GM21447 (cell line): ENCODE measurements around the gene ZNF91.
"Not testable (repeated sequence)": the region's sequence is repeated elsewhere in the genome, so short reads cannot be mapped to it uniquely, and the experiment has no call there.

Source experiments
- ATAC-seq: cut with Tn5 transposase; IDR thresholded peaks from one replicate; pipeline ENCODE4 v1.9.1; 2021; ENCODE audit not compliant: unreplicated experiment

ZNF91 gene

DNA sequence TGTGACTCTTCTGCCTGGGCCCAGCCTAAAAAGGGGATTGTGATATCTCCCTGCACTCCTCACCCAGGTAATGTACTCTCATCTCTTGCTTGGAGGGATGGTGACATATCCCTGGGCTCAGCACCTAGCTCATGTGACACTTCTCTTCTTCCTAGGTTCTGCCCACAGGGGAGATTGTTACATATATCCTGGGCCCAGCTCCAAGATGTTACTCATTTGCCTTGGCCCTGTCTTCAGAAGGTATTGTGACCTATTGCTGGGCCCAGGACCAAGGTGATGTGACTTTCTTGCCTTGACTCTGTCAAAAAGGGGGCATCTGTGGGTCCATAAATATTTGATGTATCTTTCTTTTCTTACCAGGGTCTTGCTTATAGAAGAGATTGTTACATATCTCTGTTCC lies 73.9 kb downstream of the ZNF91 start:
- not testable (repeated sequence) for ATAC-seq

DNA sequence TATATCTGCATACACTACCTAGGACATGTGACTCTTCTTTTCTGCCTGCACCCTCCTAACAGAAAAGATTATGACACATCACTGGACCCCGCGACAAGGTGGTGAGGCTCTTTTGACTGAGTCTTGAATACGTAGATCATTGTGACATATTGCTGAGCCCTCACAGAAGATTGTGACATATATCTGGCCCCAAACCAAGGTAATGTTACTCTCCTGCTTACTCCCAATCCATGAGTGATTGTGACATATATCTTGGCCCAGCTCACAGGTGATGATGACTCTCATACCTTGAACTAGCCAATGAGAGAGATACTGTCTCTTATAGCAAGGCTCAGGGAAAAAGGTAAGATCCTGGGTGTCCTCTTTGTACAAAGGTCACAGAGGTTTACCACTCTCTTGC lies 75.7 kb downstream of the ZNF91 start:
- not testable (repeated sequence) for ATAC-seq

DNA sequence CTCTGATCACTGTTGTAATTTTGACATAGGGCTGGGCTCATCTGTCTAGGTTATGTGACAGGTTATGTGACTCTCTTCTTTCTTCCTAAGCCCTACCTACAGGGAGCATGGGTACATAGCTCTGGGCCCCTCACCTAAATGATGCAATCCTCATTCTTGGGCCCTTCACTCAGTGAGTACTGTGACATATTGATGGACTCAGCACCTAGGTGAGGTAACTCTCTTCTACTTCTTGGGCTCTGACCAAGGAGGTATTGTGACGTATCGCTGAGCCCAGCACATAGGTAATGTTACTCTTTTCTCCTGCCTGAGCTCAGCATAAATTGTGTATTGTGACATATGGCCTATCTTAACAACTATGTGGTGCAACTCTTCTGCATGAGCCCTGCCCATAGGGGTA lies 76.3 kb downstream of the ZNF91 start:
- not testable (repeated sequence) for ATAC-seq

DNA sequence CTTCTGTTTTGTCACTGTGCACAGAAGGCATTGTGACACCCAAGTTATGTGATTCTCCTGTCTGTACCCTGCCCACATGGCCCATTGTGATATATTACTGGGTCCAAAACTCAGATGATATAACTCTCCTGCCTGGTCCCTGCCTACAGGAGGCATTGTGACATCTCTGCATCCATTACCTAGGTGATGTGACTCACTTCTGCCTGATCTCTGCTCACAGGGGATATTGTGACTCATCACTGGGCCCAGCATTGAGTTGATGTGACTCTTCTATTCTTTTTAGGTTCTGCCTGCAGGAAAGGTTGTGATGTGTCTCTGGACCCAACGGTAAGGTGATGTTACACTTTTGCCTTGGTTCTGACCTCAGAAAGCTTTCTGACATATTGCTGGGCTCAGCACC lies 77.1 kb downstream of the ZNF91 start:
- ATAC-seq, result no peak

DNA sequence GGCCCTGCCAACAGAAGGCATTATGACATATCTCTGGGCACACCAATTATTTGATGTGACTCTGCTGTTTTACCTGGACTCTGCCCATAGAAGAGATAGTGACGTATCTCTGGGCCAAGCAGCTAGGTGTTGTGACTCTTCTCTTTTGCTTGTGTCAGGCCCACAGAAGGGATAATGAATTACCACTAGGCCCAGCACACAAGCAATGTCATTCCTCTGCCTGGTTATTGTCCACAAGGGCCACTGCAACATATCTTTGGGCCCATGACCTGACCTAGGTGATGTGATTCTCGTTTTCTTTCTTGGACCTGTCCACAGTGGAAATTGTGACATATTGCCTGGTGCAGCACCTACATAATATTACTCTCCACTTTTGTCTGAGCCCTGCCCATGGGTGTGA lies 80.0 kb downstream of the ZNF91 start:
- no peak for ATAC-seq

DNA sequence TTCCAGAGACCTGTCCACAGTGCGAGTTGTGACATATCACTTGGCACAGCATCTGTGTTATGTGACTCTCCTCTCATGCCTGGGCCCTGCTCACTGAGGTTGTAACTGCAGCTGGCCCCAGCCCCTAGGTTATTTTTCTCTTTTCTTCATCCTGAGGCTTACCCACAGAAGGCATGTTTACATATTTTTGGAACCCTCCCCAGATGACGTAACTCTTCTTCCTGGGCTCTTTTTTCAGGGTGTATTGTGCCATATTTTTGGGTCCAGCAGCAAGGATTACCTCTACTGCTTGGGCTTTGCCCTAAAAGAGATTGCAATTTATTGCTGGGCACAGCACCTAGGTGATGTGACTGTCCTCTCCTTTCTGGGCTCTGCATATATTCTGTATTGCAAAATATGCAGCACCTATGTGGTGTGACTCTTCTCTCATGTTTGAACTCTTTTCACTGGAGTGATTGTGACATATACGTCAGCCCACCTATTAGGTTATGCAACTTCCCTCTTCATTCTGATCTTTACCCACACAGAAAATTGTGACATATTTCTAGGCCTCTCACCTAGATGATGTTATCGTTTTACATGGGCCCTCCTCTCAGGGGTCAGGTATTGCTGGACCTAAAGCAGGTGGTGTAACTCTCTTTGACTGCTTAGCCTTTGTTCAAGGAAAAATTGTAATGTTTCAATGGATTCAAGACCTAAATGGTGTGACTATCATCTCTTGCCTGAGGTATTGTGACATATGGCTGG lies 80.6 kb downstream of the ZNF91 start:
- no peak for ATAC-seq

DNA sequence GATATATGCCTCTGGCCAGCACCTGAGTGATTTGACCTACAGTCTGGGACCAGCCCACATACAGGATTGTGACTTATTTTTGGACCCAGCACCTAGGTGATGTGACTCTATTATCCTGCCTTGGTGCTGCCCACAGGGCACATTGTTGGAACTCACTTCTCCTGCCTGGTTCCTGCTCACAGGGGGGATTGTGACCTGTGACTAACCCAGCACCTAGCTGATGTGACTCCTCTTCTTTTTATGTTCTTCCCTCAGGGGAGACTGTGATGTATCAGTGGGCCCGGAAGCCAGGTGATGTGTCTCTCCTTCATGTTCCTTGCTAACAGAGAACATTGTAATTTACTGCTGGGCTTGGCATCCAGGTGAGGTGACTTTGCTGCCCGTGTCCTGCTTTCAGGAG lies 82.1 kb downstream of the ZNF91 start:
- no peak for ATAC-seq

DNA sequence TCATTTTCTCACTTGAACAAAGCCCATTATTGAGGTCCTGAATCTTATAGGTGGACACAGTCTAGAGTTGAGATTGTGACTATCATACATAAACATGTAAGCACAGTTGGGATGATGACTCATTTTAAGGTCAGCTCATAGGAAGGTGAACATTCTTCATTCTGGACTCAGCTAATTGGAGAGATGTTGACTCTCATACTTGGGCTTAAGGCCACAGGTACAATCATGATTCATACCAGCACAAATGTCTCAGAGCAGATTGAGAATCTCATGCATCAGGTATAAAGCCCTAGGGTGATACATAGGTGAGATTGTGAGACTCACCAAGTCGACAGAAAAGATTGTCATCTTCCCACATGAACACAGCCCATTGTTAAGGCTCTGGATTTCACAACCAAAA lies 82.8 kb downstream of the ZNF91 start:
- ATAC-seq, result no peak

DNA sequence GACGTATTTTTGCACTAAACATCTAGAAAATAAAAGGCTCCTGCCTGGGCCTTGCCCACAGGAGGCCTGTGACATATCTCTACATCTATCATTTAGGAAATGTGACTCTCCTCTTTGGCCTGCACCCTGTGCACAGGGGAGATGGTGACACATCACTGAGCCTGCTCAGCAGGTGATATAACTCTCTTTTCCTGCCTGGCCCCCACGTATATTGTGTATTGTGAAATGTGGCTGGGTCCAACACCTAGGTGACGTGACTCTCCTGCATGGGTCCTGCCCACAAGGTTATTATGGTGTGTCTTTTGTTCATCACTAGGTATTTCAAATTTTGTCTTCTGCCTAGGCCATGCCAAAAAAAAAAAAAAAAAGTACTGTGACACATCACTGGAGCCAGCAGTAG lies 83.7 kb downstream of the ZNF91 start:
- no peak for ATAC-seq

DNA sequence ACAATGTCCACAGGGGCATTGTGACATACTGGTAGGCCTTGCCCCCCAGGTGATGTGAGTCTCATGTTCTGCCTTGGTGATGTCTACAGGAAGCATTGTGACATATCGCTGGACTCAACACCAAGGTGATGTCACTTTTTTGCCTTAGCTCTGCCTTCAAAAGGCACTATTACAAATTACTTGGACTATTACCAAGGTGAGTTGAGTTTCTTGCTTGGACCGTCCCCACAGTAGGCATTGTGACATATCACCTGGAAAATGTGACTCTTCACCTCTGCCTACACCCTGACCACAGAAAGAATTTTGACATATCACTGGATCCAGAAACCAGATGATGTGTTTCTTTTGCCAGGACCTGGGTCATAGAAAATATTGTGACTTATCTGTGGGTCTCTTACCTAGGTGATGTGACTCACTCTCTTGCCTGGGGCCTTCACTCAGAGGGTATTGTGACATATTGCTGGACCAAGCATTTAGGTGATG lies 84.5 kb downstream of the ZNF91 start:
- ATAC-seq, result no peak

DNA sequence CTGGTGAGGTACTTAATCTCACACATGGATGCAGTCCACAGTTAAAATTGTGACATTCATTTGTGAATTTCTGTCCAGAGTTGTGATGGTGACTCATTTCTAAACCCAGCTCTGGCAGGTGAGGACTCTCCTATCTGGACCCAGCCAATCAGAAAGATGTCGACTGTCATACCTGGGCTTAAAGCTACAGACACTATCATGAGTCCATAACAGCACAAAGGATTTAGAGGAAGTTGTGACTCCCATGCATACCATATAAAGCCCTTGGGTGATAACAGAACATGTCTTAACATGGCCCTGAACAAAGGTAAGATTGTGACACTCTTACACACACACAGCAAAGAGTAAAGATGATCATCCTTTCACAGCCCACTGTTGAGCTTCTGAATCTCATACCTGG lies 85.3 kb downstream of the ZNF91 start:
- no peak for ATAC-seq

DNA sequence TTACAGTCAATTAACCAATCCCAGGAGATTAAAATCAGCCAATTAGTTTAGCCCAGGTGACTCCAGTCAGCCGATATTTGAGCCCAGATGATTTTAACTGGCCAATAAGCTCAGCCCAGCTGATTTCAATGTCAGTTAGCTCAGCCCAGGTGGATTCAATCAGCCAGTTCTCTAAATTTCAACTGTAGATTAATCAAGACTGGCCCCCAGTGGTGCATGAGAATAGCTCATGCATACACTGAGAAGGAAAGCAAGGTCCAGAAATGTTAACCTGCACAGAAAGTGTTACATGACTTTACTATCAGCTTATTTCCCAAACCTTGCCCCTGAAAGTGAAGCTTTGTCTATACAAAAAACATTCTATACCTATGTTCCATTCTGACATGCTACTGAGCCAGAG lies 89.7 kb downstream of the ZNF91 start:
- no peak for ATAC-seq

DNA sequence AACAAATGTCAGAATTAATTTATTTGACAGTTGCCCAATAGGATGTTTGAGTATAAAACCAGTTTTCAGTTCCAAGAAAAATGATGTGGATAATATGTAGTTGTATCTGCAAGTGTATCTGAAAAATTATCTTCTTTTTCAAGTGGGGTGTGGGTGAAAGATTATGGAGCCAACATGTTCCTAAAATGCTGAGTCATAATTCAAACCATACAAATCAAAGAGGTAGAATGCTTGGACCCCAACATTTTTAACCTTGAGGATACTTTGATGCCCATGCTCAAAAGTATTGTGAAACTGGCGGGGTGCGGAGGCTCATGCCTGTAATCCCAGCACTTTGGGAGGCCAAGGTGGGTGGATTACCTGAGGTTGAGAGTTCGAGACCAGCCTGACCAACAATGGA lies 91.0 kb downstream of the ZNF91 start:
- ATAC-seq, result no peak

DNA sequence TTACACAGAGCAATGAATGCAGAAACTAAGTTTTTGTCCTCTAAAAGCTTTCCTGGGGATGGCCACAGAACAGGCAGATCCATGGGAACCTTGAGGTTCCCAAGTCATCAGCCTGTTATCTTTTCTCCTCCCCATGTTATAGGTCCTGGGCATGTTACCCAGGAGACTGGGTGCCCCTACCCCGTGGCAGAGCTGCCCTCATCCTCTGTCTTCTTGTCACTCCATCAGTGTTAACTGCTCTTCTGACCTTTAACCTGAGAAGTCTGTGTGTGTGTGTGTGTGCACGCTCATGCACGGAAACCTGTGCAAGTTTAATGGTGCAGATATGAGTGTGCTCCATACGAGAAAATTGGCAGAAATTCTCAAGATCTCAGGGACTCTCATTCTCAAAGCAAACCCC lies 101.1 kb downstream of the ZNF91 start:
- ATAC-seq, result no peak

DNA sequence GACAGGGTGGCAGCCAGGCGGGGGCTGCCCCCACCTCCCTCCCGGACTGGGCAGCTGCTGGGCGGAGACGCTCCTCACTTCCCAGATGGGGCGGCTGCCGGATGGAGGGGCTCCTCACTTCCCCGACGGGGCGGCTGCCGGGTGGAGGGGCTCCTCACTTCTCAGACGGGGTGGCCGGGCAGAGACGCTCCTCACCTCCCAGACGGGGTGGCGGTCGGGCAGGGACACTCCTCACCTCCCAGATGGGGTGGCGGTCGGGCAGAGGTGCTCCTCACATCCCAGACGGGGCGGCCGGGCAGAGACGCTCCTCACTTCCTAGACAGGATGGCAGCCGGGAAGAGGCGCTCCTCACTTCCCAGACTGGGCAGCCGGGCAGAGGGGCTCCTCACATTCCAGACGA lies 105.3 kb downstream of the ZNF91 start:
- not testable (repeated sequence) for ATAC-seq
